IPS-18c (cell line): ENCODE results near the gene FCMR.

Experiments
- H3K4me3 ChIP-seq: 2 replicates; pipeline ENCODE4 v1.7.0; 2013; ENCODE audit warnings: low read depth, mild to moderate bottlenecking, low read length, moderate library complexity; ENCODE audit not compliant: insufficient read depth
- H3K9me3 ChIP-seq: one replicate; pipeline ENCODE4 v1.6.1; 2013; ENCODE audit warnings: mild to moderate bottlenecking, low read length, moderate library complexity; ENCODE audit not compliant: control insufficient read depth, insufficient read depth

The FCMR gene

DNA sequence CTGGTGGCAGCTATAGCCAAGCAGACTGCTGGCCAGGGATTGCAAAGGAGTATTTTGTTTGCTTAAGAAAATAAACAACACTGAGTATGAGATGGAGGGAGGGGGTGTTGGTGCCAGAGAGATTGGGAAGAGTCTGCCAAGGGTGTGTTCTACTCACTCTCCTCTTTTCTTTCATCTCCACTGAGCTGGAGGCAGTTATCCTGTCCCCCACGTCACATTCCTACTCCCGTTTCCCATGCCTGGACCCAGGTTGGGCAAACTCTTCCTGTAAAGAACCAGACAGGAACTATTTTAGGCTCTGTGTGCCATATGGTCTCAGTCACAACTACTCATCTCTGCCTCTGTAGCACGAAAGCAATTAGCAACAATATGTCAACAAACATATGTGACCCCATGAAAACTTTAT lies 25.9 kb downstream of the FCMR start:
- Histone ChIP-seq H3K9me3 (peaks cover 3% of the 10 kb centered on the region), H3K4me3 (no peak overlapping the region)

DNA sequence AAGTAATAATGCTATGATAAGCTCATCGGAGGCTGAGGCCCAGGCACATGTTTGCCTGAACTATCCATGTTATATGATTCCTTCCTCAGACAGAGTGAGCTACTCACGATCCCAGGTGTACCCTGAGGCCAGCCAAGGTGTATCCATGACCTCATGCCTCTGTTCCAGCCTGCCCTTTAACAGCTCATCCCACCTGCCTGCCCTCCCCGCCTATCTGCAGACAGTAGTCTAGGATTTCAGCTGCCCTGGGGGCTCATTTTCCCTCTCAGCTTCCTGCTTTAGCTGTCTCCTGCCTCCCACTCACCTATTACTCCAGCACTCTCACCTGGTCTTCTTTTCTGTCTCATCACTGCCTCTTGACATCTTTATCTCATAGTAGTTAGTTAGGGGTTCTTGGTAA lies 26.4 kb downstream of the FCMR start:
- Histone ChIP-seq H3K4me3 (no peak overlapping the region), H3K9me3 (no peaks in the 10 kb centered on the region)

- Histone ChIP-seq H3K9me3 (no peaks in the 10 kb centered on the region), H3K4me3 (no peak overlapping the region)
Observed at GRCh38 chr1:206893380-206893779, 28.4 kb downstream of the FCMR start.

DNA sequence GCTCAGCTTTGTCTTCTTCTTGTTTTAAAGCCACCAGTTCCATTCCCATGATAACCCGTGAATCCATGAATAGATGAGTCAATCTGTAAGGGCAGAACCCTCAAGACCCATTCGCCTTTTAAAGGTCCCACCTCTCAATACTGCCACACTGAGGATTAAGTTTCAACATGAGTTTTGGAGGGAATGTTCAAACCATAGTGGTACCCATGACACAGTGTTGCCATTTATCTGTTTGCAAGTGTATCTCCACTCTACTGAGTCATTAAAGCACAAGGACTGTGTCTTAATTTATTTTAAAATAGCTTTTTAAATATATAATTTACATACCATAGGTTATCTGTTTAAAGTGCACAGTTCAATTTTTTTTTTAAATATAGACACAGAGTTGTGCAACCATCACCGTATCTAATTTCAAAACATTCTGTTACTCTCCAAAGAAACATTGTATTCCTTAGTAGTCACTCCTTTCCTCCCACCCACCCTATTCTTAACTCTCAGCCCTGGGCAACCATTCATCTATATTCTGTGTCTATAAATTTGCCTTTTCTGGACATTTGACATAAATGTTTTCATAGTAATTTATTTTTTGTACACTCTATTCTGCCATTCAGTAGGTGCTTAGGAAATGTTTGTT lies 29.3 kb downstream of the FCMR start:
- H3K9me3 ChIP-seq = no peaks in the 10 kb centered on the region

GRCh38 chr1:206891412-206891811 lies 30.3 kb downstream of the FCMR start:
- H3K4me3 ChIP-seq = no peak overlapping the region
- no peaks in the 10 kb centered on the region for H3K9me3 ChIP-seq

More for the DNA sequence above, 29.3 kb downstream of the FCMR start:
- no peak overlapping the region for H3K4me3 ChIP-seq

DNA sequence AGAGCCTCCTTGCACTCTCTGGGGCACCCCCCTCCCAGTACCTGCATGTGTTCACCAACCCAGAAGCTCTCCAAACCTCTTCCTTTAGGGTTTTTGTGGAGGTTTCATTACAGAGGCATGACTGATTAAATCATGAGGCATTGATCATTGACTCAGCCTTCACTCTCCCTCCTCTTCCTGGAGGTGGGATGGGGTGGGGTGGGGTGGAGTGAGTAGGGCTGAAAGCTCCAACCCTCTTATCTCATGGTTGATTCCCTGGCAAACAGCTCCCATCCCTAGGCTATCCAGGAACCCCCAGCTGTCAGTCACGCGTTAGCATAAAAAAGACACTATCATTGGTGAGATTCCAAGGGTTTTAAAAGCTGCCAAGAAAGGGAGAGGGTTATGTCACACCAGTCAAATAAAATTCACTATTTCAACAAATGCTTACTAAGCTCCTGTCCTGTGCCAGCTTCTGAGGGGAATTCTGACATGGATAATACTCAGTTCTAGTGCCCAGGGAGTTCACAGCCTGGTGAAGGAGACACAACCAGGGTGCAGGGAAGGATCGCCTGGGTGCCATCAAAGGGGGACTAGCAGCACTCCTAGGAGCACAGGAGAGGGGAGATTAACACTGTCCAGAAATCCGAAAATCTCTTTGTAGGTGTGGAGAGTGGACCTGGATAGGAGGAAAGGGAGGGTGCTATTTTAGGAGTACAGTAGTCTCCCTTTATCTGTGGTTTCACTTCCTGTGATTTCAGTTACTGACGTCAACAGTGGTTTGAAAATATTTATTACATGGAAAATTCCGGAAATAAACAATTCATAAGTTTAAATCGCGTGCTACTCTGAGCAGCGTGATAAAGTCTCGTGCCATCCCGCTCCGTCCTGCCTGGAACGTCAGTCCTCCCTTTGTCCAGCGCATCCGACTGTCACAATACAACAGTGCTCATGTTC lies 31.3 kb downstream of the FCMR start:
- Histone ChIP-seq H3K9me3 (no peaks in the 10 kb centered on the region), H3K4me3 (no peak overlapping the region)

DNA sequence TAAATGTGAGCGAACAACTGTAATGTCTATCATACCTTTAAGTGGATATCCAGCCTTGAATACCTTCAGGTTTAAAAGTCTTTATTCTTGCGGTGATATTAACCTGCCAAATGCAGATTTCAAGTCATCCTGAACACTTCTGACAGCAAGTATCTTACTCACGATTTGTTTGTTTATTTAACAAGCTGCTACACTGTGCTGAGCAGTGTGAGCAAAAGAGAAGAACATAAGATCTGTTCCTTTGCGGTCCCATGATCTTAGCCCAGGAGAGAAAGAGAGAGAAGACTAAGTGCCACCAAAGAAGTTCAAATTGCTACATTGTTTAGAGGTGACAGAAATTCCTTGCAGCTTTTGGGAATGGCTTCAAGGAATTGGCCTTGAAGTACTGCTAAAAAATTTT lies 34.0 kb downstream of the FCMR start:
- Histone ChIP-seq H3K4me3 (no peak overlapping the region), H3K9me3 (no peaks in the 10 kb centered on the region)

DNA sequence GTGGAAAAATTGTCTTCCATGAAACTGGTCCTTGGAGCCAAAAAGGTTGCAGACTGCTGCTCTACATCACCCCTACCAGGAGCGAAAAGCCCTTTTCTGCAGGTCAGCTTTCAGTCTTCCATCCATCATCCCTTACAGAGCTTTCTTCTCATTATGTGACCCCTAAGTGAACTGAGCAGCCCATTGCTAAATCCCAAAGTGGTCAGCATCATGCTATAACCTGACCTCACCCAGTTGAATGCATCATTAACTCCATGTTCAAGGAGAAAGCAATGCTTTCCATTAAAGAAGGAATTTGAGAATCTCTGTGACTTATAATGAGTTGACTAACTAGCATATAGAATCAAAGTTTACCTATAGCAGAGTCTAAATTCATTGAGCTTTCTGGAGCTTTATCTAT lies 34.9 kb downstream of the FCMR start:
- Histone ChIP-seq H3K9me3 (no peaks in the 10 kb centered on the region), H3K4me3 (no peak overlapping the region)

GRCh38 chr1:206885341-206886060 lies 36.2 kb downstream of the FCMR start:
- Histone ChIP-seq H3K9me3 (no peaks in the 10 kb centered on the region), H3K4me3 (no peak overlapping the region)

DNA sequence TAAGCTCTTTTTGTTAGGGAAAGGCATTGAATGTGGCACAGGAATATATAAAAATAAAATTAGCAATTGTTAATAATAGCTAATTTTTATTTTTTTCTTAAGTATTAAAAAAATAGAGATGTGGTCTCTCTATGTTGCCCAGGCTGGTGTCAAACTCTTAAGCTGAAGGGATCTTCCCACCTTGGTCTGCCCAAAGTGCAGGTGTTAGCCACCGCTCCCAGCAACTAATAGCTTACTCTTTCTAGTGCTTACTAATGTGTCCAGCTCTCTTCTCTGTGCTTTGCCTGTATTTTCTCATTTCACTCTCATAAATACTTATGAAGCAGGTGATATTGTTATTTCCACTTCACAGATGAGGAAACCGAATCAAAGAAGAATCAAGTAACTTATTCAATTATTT lies 37.9 kb downstream of the FCMR start:
- Histone ChIP-seq H3K4me3 (no peak overlapping the region), H3K9me3 (no peaks in the 10 kb centered on the region)

DNA sequence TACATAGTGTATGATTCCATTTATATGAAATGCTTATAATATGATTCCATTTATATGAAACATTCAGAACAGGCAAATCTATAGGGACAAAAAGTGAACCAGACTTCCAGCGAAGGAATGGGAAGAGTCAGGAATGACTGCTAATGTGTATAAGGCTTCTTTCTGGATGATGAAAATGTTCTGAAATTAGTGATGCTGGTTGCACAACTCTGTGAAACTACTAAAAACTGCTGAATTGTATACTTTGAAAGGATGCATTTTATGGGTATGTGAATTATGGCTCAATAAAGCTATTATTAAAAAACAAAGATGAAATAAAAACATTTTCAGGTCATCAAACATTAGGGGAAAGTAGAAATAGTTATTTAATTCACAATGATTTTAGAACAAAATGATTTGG lies 38.6 kb downstream of the FCMR start:
- H3K4me3 ChIP-seq = no peak overlapping the region
- peaks cover 4% of the 10 kb centered on the region for H3K9me3 ChIP-seq

- Histone ChIP-seq H3K9me3 (peaks cover 4% of the 10 kb centered on the region), H3K4me3 (no peak overlapping the region)
Observed at GRCh38 chr1:206882555-206882954, 39.2 kb downstream of the FCMR start.

DNA sequence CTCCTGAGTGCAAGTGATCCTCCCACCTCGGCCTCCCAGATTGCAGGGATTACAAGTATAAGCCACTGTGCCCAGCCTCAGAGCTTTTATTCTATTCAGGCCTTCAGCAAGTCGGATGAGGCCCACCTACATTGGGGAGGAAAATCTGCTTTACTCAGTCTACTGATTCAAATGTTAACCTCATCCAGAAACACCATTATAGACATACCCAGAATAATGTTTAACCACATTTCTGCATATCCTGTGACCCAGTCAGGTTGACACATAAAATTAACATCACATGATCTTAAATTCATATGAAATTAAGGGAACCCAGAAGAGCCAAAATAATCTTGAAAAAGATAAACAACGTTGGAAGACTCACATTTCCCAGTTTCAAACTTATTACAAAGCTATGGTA lies 41.4 kb downstream of the FCMR start:
- Histone ChIP-seq H3K4me3 (no peak overlapping the region), H3K9me3 (peaks cover 4% of the 10 kb centered on the region)

DNA sequence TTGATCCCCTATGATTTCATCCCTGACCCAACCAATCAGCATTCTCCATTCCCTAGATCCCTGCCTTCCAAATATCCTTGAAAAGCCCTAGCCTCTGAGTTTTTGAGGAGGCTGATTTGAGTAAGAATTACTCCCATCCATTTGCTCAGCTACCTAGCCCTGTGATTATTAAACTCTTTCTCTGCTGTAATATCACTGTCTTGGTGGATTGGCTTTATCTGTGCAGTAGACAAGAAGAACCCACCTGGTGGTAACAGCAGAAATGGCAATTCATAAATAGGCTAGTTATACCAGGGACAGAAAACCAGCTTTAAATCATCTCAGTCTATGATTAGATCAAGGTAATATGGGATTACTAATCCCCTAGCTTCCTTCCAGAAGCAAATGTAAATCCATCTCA lies 43.3 kb downstream of the FCMR start:
- Histone ChIP-seq H3K9me3 (peaks cover 4% of the 10 kb centered on the region), H3K4me3 (no peak overlapping the region)

DNA sequence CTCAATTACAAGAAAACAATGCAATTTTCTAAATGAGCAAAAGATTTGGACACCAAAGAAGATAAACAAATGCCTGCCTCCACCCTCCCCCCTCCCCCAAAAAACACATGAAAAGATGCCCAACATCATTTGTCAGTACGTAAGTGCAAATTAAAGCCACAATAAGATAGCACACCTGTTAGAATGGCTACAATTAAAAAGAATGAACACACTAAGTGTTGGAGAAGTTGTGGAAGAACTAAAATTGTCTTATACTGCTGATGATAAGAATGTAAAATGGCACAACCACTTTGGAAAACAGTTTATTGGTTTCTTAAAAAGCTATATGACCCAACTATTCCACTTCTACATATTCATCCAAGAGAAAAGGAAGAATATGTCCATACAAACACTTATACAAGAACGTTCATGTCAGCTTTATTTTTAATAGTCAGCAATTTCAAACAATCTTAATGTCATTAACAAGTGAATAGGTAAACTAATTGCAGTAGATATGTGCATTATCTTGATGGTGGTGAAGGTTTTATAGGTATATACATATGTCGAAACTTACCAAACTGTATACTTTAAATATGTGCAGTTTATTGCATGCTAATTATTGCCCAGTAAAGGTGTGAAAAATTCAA lies 45.9 kb downstream of the FCMR start:
- H3K9me3 ChIP-seq = peaks cover 4% of the 10 kb centered on the region

DNA sequence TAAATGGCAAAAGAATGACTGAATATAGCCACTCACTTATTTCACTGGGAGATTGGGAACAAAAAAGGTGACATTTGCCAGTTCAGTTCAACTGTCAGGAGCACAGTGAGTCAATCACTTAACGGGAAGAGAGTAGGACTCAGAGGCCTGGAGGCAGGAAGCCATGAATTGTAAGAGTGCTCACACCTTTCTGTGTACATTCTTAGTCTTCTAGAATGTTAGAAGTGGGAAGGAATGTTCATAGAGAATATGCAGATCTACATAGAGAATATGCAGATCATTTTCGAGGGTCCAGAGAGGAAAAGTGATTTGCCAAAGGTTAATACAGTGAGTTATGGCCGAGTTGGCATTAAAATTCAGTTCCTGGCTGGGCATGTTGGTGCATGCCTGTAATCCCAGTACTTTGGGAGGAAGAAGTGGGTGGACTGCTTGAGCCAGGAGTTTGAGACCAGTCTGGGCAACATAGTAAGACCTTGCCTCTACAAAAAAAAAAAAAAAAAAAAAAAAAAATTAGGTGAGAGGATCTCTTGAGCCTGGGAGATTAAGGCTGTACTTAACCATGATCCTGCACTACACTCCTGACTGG lies 48.0 kb downstream of the FCMR start:
- peaks cover 4% of the 10 kb centered on the region for H3K9me3 ChIP-seq

More for the DNA sequence above, 45.9 kb downstream of the FCMR start:
- H3K4me3 ChIP-seq = no peak overlapping the region

DNA sequence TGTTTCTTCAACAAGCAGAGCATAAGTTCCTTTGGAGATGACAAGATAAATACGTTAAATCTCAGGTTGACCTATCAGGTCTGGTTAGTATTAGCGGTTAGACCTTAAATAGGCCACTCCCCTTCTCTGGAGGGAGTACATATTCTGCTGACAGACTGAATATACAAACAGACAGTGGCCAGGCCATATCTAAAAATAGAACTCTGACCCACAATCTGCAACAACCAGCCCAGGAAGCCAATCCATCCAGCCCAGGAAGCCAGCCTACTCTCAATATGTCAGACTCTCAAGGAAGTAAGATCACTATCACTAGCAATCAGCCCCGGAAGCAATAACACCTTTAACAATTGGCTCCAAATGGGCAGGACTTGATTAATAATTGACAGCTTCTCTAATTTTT lies 49.6 kb downstream of the FCMR start:
- Histone ChIP-seq H3K9me3 (no peaks in the 10 kb centered on the region), H3K4me3 (no peak overlapping the region)

More for the DNA sequence above, 48.0 kb downstream of the FCMR start:
- no peak overlapping the region for H3K4me3 ChIP-seq
